Caco-2 (cell line): ENCODE results near the gene HEPN1. TPM values are rescaled to one million over a fixed set of nuclear protein-coding genes. Genes with fewer than 3 reads are reported as not detected.

Experiments used
- BruUV-seq: library from RNA; stranded (reverse); fragments of 400-500 nt; replicated peaks from 2 replicates; lab custom pipeline; 2021; lab: Mats Ljungman, UMichigan
- CTCF ChIA-PET: fragments of 300-600 bp; sonication (Branson Sonifier 250); formaldehyde crosslinking; loops from one replicate; lab custom pipeline; 2022; ENCODE audit warnings: antibody characterized with exemption; lab: Charles Lee
- POLR2A ChIA-PET: fragments of 300-600 bp; sonication (Branson Sonifier 250); formaldehyde crosslinking; loops from one replicate; lab custom pipeline; 2022; ENCODE audit warnings: antibody characterized with exemption; lab: Charles Lee
- DNase-seq, 2 experiments: peaks; one replicate each; pipeline versions ENCODE4 v3.0.0 to v3.0.0-alpha.2; 2020 to 2022
- H3K27me3 ChIP-seq: replicated peaks from 2 replicates; pipeline ENCODE4 v1.6.0; 2011; ENCODE audit warnings: low read length; ENCODE audit not compliant: control insufficient read depth, insufficient read depth
- H3K36me3 ChIP-seq: 2 replicates; pipeline ENCODE4 v1.5.1; 2011; ENCODE audit warnings: low read length; ENCODE audit not compliant: control insufficient read depth, insufficient read depth
- H3K4me1 ChIP-seq: fragments of 250-450 bp; sonication (Bioruptor Pico); 2 replicates; pipeline ENCODE4 v1.5.1; 2020; ENCODE audit warnings: mild to moderate bottlenecking
- H3K4me3 ChIP-seq: 2 replicates; pipeline ENCODE4 v1.5.1; 2011; ENCODE audit warnings: low read depth, mild to moderate bottlenecking, control low read depth, low read length
- H3K9me3 ChIP-seq: fragments of 250-450 bp; sonication (Bioruptor Pico); 2 replicates; pipeline ENCODE4 v1.5.1; 2020; ENCODE audit warnings: mild to moderate bottlenecking, moderate library complexity
- H3K27ac Mint-ChIP-seq: one replicate; pipeline ENCODE4 v1.8.0; 2022; ENCODE audit warnings: mixed read lengths; ENCODE audit not compliant: unreplicated experiment
- H3K27me3 Mint-ChIP-seq: one replicate; pipeline ENCODE4 v1.8.0; 2022; ENCODE audit warnings: mixed read lengths; ENCODE audit not compliant: insufficient read depth, unreplicated experiment
- H3K36me3 Mint-ChIP-seq: one replicate; pipeline ENCODE4 v1.8.0; 2022; ENCODE audit warnings: mild to moderate bottlenecking, mixed read lengths; ENCODE audit not compliant: insufficient read depth, unreplicated experiment
- H3K4me1 Mint-ChIP-seq: one replicate; pipeline ENCODE4 v1.8.0; 2022; ENCODE audit warnings: low read depth, mixed read lengths; ENCODE audit not compliant: unreplicated experiment
- H3K4me3 Mint-ChIP-seq: one replicate; pipeline ENCODE4 v1.8.0; 2022; ENCODE audit warnings: mild to moderate bottlenecking, moderate library complexity, mixed read lengths; ENCODE audit not compliant: unreplicated experiment
- H3K9me3 Mint-ChIP-seq: one replicate; pipeline ENCODE4 v1.8.0; 2022; ENCODE audit warnings: mixed read lengths; ENCODE audit not compliant: unreplicated experiment
- intact Hi-C: fragments of 100-400 bp; cut with micrococcal nuclease; formaldehyde crosslinking; loops from one replicate; pipeline ENCODE4 v1.10.0; 2022; ENCODE audit not compliant: unreplicated experiment
- total RNA-seq: library from RNA; stranded (reverse); gene quantifications from 2 replicates; pipeline ENCODE4 v1.2.3, GENCODE V29; 2022
- TF ChIP-seq, protein P1 (sequence below), 2 experiments: fragments of 200-600 bp in 1 of 2; IDR thresholded peaks; 1 replicate in 1 of 2; 2 replicates in 1 of 2; pipeline versions ENCODE4 v1.5.1 to v1.8.0; 2011 to 2022; ENCODE audit warnings: antibody characterized with exemption in 1 of 2, control low read depth in 1 of 2, inconsistent platforms in 1 of 2, low read depth in 1 of 2, low read length in 1 of 2, mild to moderate bottlenecking in 1 of 2, moderate library complexity in 1 of 2; ENCODE audit not compliant: insufficient read depth in 1 of 2, severe bottlenecking in 1 of 2, unreplicated experiment in 1 of 2

HEPN1 gene
- total RNA-seq, 1 experiment from 2014 or later: not detected

GRCh38 chr11:124886476-124886875, 32.6 kb upstream of the HEPN1 start:
- Mint-ChIP-seq H3K4me3 (no peak overlapping the region), H3K4me1 (no peaks in the 10 kb centered on the region), H3K27me3 (peaks cover 19% of the 10 kb centered on the region), H3K9me3 (no peaks in the 10 kb centered on the region), H3K36me3 (no peaks in the 10 kb centered on the region), H3K27ac (no peak overlapping the region)
- no TSS peak for BruUV-seq
- CTCF ChIA-PET: interaction anchor here (2.7 kb wide), 1 partner anchor 10 kb away, joined by 11 read pairs; no protein-coding TSS in a partner anchor
- Histone ChIP-seq H3K27me3 (peaks cover 2% of the 10 kb centered on the region), H3K9me3 (no peaks in the 10 kb centered on the region), H3K4me3 (no peak overlapping the region), H3K36me3 (no peaks in the 10 kb centered on the region), H3K4me1 (peaks cover 15% of the 10 kb centered on the region)
- POLR2A ChIA-PET: no interaction called here
- DNase-seq: peak in 1 of 2 experiments; percentile 32
- TF ChIP-seq, protein P1, sequence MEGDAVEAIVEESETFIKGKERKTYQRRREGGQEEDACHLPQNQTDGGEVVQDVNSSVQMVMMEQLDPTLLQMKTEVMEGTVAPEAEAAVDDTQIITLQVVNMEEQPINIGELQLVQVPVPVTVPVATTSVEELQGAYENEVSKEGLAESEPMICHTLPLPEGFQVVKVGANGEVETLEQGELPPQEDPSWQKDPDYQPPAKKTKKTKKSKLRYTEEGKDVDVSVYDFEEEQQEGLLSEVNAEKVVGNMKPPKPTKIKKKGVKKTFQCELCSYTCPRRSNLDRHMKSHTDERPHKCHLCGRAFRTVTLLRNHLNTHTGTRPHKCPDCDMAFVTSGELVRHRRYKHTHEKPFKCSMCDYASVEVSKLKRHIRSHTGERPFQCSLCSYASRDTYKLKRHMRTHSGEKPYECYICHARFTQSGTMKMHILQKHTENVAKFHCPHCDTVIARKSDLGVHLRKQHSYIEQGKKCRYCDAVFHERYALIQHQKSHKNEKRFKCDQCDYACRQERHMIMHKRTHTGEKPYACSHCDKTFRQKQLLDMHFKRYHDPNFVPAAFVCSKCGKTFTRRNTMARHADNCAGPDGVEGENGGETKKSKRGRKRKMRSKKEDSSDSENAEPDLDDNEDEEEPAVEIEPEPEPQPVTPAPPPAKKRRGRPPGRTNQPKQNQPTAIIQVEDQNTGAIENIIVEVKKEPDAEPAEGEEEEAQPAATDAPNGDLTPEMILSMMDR (IDR thresholded peaks at IDR 0.05; ENCODE audit: insufficient read depth in 1 of 2, low read depth in 1 of 2, low read length in 1 of 2, severe bottlenecking in 1 of 2, unreplicated experiment in 1 of 2): no peak
- intact Hi-C loops: no loop called here

- peaks cover 3% of the 10 kb centered on the region for H3K27me3 ChIP-seq
- no peaks in the 10 kb centered on the region for H3K36me3 ChIP-seq
- Mint-ChIP-seq H3K27ac (no peak overlapping the region), H3K4me1 (no peaks in the 10 kb centered on the region), H3K36me3 (no peaks in the 10 kb centered on the region), H3K9me3 (no peaks in the 10 kb centered on the region), H3K27me3 (peaks cover 19% of the 10 kb centered on the region), H3K4me3 (no peak overlapping the region)
- intact Hi-C loops: no loop called here
- no peak for DNase-seq
- no peaks in the 10 kb centered on the region for H3K9me3 ChIP-seq
- H3K4me1 ChIP-seq: peaks cover 10% of the 10 kb centered on the region
- BruUV-seq: no TSS peak
- CTCF ChIA-PET: interaction anchor here (0.6 to 2.7 kb wide), 3 partner anchors 9 to 36 kb away, joined by 3 to 11 read pairs (median 5); no protein-coding TSS in a partner anchor
- POLR2A ChIA-PET: no interaction called here
- TF ChIP-seq, protein P1 (IDR thresholded peaks at IDR 0.05; ENCODE audit: insufficient read depth in 1 of 2, low read depth in 1 of 2, low read length in 1 of 2, severe bottlenecking in 1 of 2, unreplicated experiment in 1 of 2): no peak
- no peak overlapping the region for H3K4me3 ChIP-seq
These were observed 31.9 kb upstream of the HEPN1 start for GRCh38 chr11:124886978-124887666.

DNA sequence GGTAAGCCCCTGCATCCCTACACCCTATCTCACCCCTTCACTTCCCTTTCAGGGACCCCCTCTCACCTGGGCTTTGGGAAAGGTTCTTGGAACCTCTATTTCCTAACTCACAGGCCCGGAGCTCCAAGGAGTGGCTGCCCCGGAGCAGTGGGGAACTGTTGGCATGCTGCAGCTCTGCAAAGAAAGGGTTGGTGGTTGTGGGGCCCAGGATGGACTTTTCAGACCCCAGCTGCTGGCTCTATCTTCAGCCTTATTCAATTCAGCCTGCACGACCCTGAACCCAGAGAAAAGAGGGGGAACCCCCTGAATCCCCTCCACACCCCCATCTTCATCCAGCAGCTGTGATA, 31.4 kb upstream of the HEPN1 start:
- no TSS peak for BruUV-seq
- H3K36me3 ChIP-seq: no peaks in the 10 kb centered on the region
- H3K27me3 ChIP-seq: peaks cover 5% of the 10 kb centered on the region
- H3K36me3 Mint-ChIP-seq: no peaks in the 10 kb centered on the region
- H3K9me3 Mint-ChIP-seq: no peaks in the 10 kb centered on the region
- DNase-seq: no peak
- H3K9me3 ChIP-seq: no peaks in the 10 kb centered on the region
- ChIA-PET POLR2A (no interaction called here), CTCF (interaction anchor here (0.6 to 2.7 kb wide), 3 partner anchors 9 to 36 kb away, joined by 3 to 11 read pairs (median 5); no protein-coding TSS in a partner anchor)
- no peaks in the 10 kb centered on the region for H3K4me1 Mint-ChIP-seq
- H3K4me3 Mint-ChIP-seq: no peak overlapping the region
- H3K27me3 Mint-ChIP-seq: peaks cover 19% of the 10 kb centered on the region
- no peak overlapping the region for H3K4me3 ChIP-seq
- intact Hi-C loops: no loop called here
- no peak overlapping the region for H3K27ac Mint-ChIP-seq
- H3K4me1 ChIP-seq: peaks cover 5% of the 10 kb centered on the region
- TF ChIP-seq, protein P1 (IDR thresholded peaks at IDR 0.05; ENCODE audit: insufficient read depth in 1 of 2, low read depth in 1 of 2, low read length in 1 of 2, severe bottlenecking in 1 of 2, unreplicated experiment in 1 of 2): no peak
